A673 (cell line): Measurements from ENCODE around the gene SGMS1. TPM values are rescaled to one million over a fixed set of nuclear protein-coding genes. Genes with fewer than 3 reads are reported as not detected.

Source experiments
- BruUV-seq: library from RNA; stranded (reverse); fragments of 400-500 nt; replicated peaks from 2 replicates; lab custom pipeline; 2021; lab: Mats Ljungman, UMichigan
- CTCF ChIA-PET: fragments of 300-600 bp; sonication (Branson Sonifier 250); formaldehyde crosslinking; loops from one replicate; lab custom pipeline; 2022; ENCODE audit warnings: antibody characterized with exemption; lab: Charles Lee
- POLR2A ChIA-PET: fragments of 300-600 bp; sonication (Branson Sonifier 250); formaldehyde crosslinking; loops from one replicate; lab custom pipeline; 2022; ENCODE audit warnings: antibody characterized with exemption; ENCODE audit not compliant: low non-redundant PET; lab: Charles Lee
- DNase-seq: peaks from one replicate; pipeline ENCODE4 v3.0.0-alpha.2; 2015; ENCODE audit warnings: low spot score
- H3K27ac ChIP-seq: fragments of 200-600 bp; sonication (generic); 2 replicates; pipeline ENCODE4 v1.5.1; 2016; ENCODE audit warnings: mixed run types, low read depth, mild to moderate bottlenecking, mixed read lengths, antibody characterized with exemption, low read length; ENCODE audit not compliant: poor library complexity, severe bottlenecking
- H3K27me3 ChIP-seq: fragments of 200-600 bp; sonication (generic); replicated peaks from 2 replicates; pipeline ENCODE4 v1.6.1; 2017; ENCODE audit warnings: mixed run types, low read depth, mild to moderate bottlenecking, mixed read lengths, antibody characterized with exemption, low read length; ENCODE audit not compliant: insufficient read depth, poor library complexity
- H3K36me3 ChIP-seq: fragments of 200-600 bp; sonication (generic); 2 replicates; pipeline ENCODE4 v1.6.1; 2016; ENCODE audit warnings: mixed run types, mild to moderate bottlenecking, mixed read lengths, antibody characterized with exemption, low read length; ENCODE audit not compliant: insufficient read depth, poor library complexity, severe bottlenecking
- H3K4me1 ChIP-seq: fragments of 200-600 bp; sonication (generic); 2 replicates; pipeline ENCODE4 v1.6.1; 2017; ENCODE audit warnings: mixed run types, mild to moderate bottlenecking, mixed read lengths, antibody characterized with exemption, low read length; ENCODE audit not compliant: insufficient read depth, poor library complexity, severe bottlenecking
- H3K4me3 ChIP-seq: fragments of 200-600 bp; sonication (generic); 2 replicates; pipeline ENCODE4 v1.5.1; 2016; ENCODE audit warnings: low read depth, mixed run types, mild to moderate bottlenecking, mixed read lengths, low read length; ENCODE audit not compliant: poor library complexity, severe bottlenecking
- H3K9me3 ChIP-seq: fragments of 200-600 bp; sonication (generic); 2 replicates; pipeline ENCODE4 v1.6.1; 2016; ENCODE audit warnings: mixed run types, low read depth, mild to moderate bottlenecking, mixed read lengths, antibody characterized with exemption, low read length; ENCODE audit not compliant: poor library complexity, severe bottlenecking
- EZH2 ChIP-seq: fragments of 200-600 bp; sonication (generic); IDR thresholded peaks from 2 replicates; pipeline ENCODE4 v1.6.1; 2017; ENCODE audit warnings: borderline replicate concordance, low read depth, mild to moderate bottlenecking, mixed read lengths, antibody characterized with exemption, low read length; ENCODE audit not compliant: poor library complexity, severe bottlenecking
- intact Hi-C: fragments of 100-400 bp; cut with micrococcal nuclease; formaldehyde crosslinking; loops from one replicate; pipeline ENCODE4 v1.10.0; 2022; ENCODE audit not compliant: unreplicated experiment
- total RNA-seq: library from RNA; stranded (reverse); gene quantifications from 2 replicates; pipeline ENCODE4 v1.2.3, GENCODE V29; 2021
- TF ChIP-seq, protein P1 (sequence below): fragments of 300-800, 200-600 bp; sonication (generic); conservative IDR thresholded peaks from 2 replicates; pipeline ENCODE4 v1.5.1; 2017; ENCODE audit warnings: low read depth, mild to moderate bottlenecking, antibody characterized with exemption, low read length, moderate library complexity, mixed read lengths

The SGMS1 gene
- total RNA-seq, 1 experiment from 2014 or later = 13.0 TPM

DNA sequence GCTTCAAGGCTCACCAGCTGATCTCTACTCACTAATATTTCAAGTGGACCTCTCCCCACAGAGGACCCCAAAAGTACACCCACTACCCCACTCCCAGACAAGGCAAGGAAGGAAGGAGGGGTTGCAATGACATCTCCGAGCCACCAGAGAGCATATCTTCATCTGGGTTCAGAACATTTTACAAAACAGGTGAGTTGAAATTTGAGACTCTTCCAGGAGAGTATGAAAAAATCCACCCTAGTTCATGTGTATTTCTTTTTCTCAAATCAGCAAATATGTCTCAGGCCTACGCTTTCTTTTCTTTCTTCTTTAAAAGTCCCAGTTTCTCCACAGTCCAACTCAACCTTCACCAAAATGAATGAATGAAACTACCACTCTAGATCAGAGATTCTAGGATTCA is 61.9 kb downstream of the SGMS1 start:
- BruUV-seq = no TSS peak
- ChIA-PET CTCF (no interaction called here), POLR2A (no interaction called here)
- Histone ChIP-seq H3K27me3 (no peaks in the 10 kb centered on the region), H3K27ac (no peak overlapping the region), H3K4me3 (no peak overlapping the region), H3K36me3 (no peaks in the 10 kb centered on the region), H3K9me3 (no peaks in the 10 kb centered on the region), H3K4me1 (peaks cover 16% of the 10 kb centered on the region)
- intact Hi-C loops = loop anchor here (1.0 kb wide), 1 partner anchor 62 kb away; no protein-coding TSS in a partner anchor
- TF ChIP-seq EZH2 = no peak
- TF ChIP-seq, protein P1, sequence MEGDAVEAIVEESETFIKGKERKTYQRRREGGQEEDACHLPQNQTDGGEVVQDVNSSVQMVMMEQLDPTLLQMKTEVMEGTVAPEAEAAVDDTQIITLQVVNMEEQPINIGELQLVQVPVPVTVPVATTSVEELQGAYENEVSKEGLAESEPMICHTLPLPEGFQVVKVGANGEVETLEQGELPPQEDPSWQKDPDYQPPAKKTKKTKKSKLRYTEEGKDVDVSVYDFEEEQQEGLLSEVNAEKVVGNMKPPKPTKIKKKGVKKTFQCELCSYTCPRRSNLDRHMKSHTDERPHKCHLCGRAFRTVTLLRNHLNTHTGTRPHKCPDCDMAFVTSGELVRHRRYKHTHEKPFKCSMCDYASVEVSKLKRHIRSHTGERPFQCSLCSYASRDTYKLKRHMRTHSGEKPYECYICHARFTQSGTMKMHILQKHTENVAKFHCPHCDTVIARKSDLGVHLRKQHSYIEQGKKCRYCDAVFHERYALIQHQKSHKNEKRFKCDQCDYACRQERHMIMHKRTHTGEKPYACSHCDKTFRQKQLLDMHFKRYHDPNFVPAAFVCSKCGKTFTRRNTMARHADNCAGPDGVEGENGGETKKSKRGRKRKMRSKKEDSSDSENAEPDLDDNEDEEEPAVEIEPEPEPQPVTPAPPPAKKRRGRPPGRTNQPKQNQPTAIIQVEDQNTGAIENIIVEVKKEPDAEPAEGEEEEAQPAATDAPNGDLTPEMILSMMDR = peak; percentile 62
- DNase-seq = no peak

DNA sequence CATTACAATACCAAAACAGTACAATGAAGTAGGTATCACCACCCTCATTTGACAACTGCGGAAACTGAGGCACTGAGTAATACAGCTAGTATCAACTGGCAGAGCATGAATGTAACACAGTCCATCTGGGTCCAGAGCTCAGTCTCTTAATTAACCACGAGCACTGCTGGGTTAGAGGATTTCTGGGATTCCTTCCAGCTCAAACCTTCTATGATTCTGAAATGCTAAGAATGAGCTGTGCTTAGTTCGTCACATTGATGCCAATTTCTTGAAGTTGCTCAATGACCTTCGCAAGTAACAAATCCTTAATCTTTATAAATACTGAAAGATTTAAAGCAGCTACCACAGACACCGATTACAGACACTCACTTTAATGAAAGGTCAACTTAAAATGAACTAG is 62.5 kb downstream of the SGMS1 start:
- no peaks in the 10 kb centered on the region for H3K36me3 ChIP-seq
- no TSS peak for BruUV-seq
- TF ChIP-seq, protein P1 = no peak
- no peak for TF ChIP-seq EZH2
- POLR2A ChIA-PET = no interaction called here
- peak; percentile 59 for DNase-seq
- intact Hi-C loops = loop anchor here (1.0 kb wide), 1 partner anchor 63 kb away; no protein-coding TSS in a partner anchor
- H3K27me3 ChIP-seq = no peaks in the 10 kb centered on the region
- H3K4me1 ChIP-seq = peaks cover 16% of the 10 kb centered on the region
- CTCF ChIA-PET = no interaction called here
- H3K9me3 ChIP-seq = no peaks in the 10 kb centered on the region
- no peak overlapping the region for H3K4me3 ChIP-seq
- H3K27ac ChIP-seq = peak overlapping the region; percentile 3

DNA sequence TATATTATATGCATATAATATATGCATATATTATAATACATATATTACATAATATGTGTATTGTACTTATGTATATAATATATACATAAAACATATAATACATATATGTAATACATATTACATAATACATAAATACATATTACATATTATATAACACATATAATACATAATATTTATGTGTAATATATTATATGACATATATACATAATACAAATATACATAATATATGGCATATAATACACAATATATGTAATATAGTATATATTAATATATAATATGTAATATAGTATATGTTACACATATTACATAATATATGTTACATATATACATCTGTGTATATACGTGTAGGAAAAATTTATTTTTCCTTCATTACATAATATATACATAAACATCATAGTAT is 63.4 kb downstream of the SGMS1 start:
- TF ChIP-seq, protein P1 = no peak
- TF ChIP-seq EZH2 = no peak
- Histone ChIP-seq H3K9me3 (no peaks in the 10 kb centered on the region), H3K27ac (no peak overlapping the region), H3K27me3 (no peaks in the 10 kb centered on the region), H3K4me1 (peaks cover 16% of the 10 kb centered on the region), H3K4me3 (no peak overlapping the region), H3K36me3 (no peaks in the 10 kb centered on the region)
- intact Hi-C loops = no loop called here
- DNase-seq = no peak
- POLR2A ChIA-PET = no interaction called here
- CTCF ChIA-PET = no interaction called here
- BruUV-seq = no TSS peak
